ENCODE results near the gene SAMD4B.

DNA sequence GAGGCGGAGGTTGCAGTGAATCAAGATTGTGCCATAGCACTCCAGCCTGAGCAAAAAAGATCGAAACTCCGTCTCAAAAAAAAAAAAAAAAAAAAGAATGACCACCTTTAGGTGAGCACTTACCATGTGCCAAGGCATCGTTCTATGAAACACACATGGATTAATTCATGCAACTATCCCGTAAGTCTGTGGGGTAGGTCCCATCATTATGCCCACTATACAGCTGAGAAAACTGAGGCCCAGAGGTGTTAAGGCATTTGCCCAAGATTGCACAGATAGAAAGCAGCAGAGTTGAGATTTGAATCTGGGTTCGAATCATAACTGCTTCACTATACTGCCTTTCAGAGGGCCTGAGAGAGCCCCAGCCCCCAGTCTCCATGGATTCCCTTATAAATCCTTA is 8.7 kb upstream of the SAMD4B start:
- no peak for TF ChIP-seq CTCF (IDR thresholded peaks at IDR 0.05; ENCODE audit: low read length)
- no peak for TF ChIP-seq EZH2phosphoT487 (IDR thresholded peaks at IDR 0.05; ENCODE audit: low read length)
